ENCODE measurements around the gene NSMF.

DNA sequence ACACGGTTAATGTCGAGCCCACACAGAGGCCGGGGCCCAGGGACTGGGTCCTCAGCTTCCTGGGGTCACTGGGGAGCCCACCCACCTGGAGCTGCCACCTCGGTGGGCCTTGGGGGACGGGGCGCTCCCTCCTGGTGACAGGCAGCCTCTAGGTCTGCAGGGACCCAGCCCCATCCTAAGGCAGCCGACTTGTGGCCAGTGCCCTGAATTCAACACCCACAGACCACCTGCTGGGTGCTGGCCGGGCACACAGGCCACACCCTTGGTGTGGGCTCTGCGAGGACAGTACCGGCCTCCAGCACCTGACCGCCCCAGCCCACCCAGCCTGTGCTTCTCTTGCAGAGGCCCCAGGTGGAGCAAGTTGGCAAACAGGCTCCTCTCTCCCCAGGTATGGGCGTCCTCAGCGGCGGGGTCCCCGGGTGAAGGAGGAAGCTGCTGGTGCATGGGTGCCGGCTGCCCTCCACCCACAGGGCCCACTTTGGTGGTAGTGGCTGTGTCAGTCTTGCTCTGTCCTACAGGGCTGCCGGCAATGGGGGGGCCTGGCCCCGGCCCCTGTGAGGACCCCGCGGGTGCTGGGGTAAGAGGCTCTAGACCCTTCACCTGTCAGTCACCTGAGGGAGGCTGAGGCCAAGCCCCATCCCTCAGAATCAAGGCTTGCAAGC lies 26.3 kb downstream of the NSMF start:
- no peak for TF ChIP-seq CBX5 (IDR thresholded peaks at IDR 0.05; ENCODE audit: low read depth, low read length)
- TF ChIP-seq POLR2A (IDR thresholded peaks at IDR 0.05; ENCODE audit: control extremely low read depth in 1 of 2, low read depth in 2 of 2, low read length in 2 of 2), result no peak
- no peak for TF ChIP-seq JUN (IDR thresholded peaks at IDR 0.05; ENCODE audit: low read depth, low read length)
- no peak for TF ChIP-seq EGR1 (IDR thresholded peaks at IDR 0.05; ENCODE audit: borderline replicate concordance, low read depth, low read length)
- TF ChIP-seq CTCF (IDR thresholded peaks at IDR 0.05; ENCODE audit: control extremely low read depth in 1 of 3, insufficient read depth in 1 of 3, low read depth in 1 of 3, low read length in 3 of 3), result no peak
- TF ChIP-seq ATF2 (IDR thresholded peaks at IDR 0.05; ENCODE audit: low read length), result no peak
- TF ChIP-seq RNF2 (IDR thresholded peaks at IDR 0.05; ENCODE audit: borderline replicate concordance, low read depth, low read length, missing control alignments, poor library complexity, severe bottlenecking), result no peak
- no peak for TF ChIP-seq TAF1 (IDR thresholded peaks at IDR 0.05; ENCODE audit: low read depth, low read length)
- no peak for TF ChIP-seq TAF7 (optimal IDR thresholded peaks at IDR 0.05; ENCODE audit: borderline replicate concordance, low read depth, low read length)

Measured in H1 (cell line).